Stimulated activated naive CD4-positive, alpha-beta T cell (primary cell): Measurements from ENCODE around the gene GNAO1.
"Not testable (repeated sequence)": the region's sequence is repeated elsewhere in the genome, so short reads cannot be mapped to it uniquely, and the experiment has no call there.

Experiments used
- DNase-seq, 6 experiments: peaks; one replicate each; lab custom pipeline; 2025; lab: John Stamatoyannopoulos, UW

Gene GNAO1

GRCh38 chr16:56365552-56365951, 174.3 kb downstream of the GNAO1 start:
- no peak for DNase-seq

GRCh38 chr16:56366945-56367344, 175.7 kb downstream of the GNAO1 start:
- DNase-seq: no peak

GRCh38 chr16:56367764-56368163, 176.5 kb downstream of the GNAO1 start:
- DNase-seq: no peak

GRCh38 chr16:56368545-56368944, 177.3 kb downstream of the GNAO1 start:
- DNase-seq: no peak

GRCh38 chr16:56369202-56369601, 177.9 kb downstream of the GNAO1 start:
- DNase-seq: no peak

GRCh38 chr16:56370185-56370874, 179.0 kb downstream of the GNAO1 start:
- no peak for DNase-seq

- DNase-seq: no peak
These were observed 179.8 kb downstream of the GNAO1 start for GRCh38 chr16:56370875-56371659.

- no peak for DNase-seq
These were observed 180.3 kb downstream of the GNAO1 start for GRCh38 chr16:56371660-56371937.

- peak in 2 of 6 experiments; percentile 8 to 23 for DNase-seq
These were observed 180.8 kb downstream of the GNAO1 start for GRCh38 chr16:56372013-56372634.

- no peak for DNase-seq
These were observed 181.7 kb downstream of the GNAO1 start for GRCh38 chr16:56373003-56373402.

GRCh38 chr16:56375792-56376191, 184.5 kb downstream of the GNAO1 start:
- not testable (repeated sequence) for DNase-seq

GRCh38 chr16:56379044-56379443, 187.8 kb downstream of the GNAO1 start:
- DNase-seq: not testable (repeated sequence)

- DNase-seq: not testable (repeated sequence)
These were observed 189.6 kb downstream of the GNAO1 start for GRCh38 chr16:56380778-56381485.

GRCh38 chr16:56382459-56382858, 191.2 kb downstream of the GNAO1 start:
- no peak for DNase-seq

GRCh38 chr16:56382901-56383355, 191.6 kb downstream of the GNAO1 start:
- DNase-seq: no peak

- no peak for DNase-seq
These were observed 192.9 kb downstream of the GNAO1 start for GRCh38 chr16:56384074-56384721.

- DNase-seq: no peak
These were observed 196.1 kb downstream of the GNAO1 start for GRCh38 chr16:56387396-56387795.

GRCh38 chr16:56388209-56388608, 196.9 kb downstream of the GNAO1 start:
- no peak for DNase-seq

GRCh38 chr16:56389554-56389953, 198.3 kb downstream of the GNAO1 start:
- DNase-seq: no peak

- DNase-seq: not testable (repeated sequence)
These were observed 205.4 kb downstream of the GNAO1 start for GRCh38 chr16:56396724-56397123.

GRCh38 chr16:56399047-56399446, 207.8 kb downstream of the GNAO1 start:
- no peak for DNase-seq

GRCh38 chr16:56399486-56399885, 208.2 kb downstream of the GNAO1 start:
- DNase-seq: no peak
